ENCODE results near the gene RABGGTA.

Gene RABGGTA

GRCh38 chr14:24271134-24271833 is at the start of gene RABGGTA:
RABGGTA (minus strand) TSS chr14:24271597; CDS start chr14:24271115, 482 bp downstream.
- DNase-seq = peak; percentile 92

- DNase-seq = no peak
These were observed 45.9 kb upstream of the RABGGTA start for GRCh38 chr14:24317141-24317928.

GRCh38 chr14:24316597-24316950 is 45.2 kb upstream of the RABGGTA start:
- DNase-seq = no peak

- DNase-seq = no peak
These were observed 44.6 kb upstream of the RABGGTA start for GRCh38 chr14:24315807-24316596.

- DNase-seq = no peak
These were observed 43.9 kb upstream of the RABGGTA start for GRCh38 chr14:24315243-24315806.

GRCh38 chr14:24314377-24315193 is 43.2 kb upstream of the RABGGTA start:
- no peak for DNase-seq

GRCh38 chr14:24313913-24314312 is 42.5 kb upstream of the RABGGTA start:
- DNase-seq = no peak

GRCh38 chr14:24312736-24313507 is 41.5 kb upstream of the RABGGTA start:
- DNase-seq = no peak

- DNase-seq = no peak
These were observed 40.6 kb upstream of the RABGGTA start for GRCh38 chr14:24311837-24312615.

- DNase-seq = no peak
These were observed 39.5 kb upstream of the RABGGTA start, which contains the start of gene LTB4R for GRCh38 chr14:24310646-24311604. LTB4R (plus strand) TSS chr14:24311502; CDS start chr14:24315652, 4,150 bp downstream.

- DNase-seq = no peak
These were observed 38.9 kb upstream of the RABGGTA start for GRCh38 chr14:24310265-24310645.

GRCh38 chr14:24309538-24310264 is 38.3 kb upstream of the RABGGTA start, which contains the start of gene LTB4R2:
LTB4R2 (plus strand) TSS chr14:24310140; CDS start chr14:24310665, 525 bp downstream.
- no peak for DNase-seq

GRCh38 chr14:24308342-24309124 is 37.1 kb upstream of the RABGGTA start:
- no peak for DNase-seq

- DNase-seq = peak; percentile 38
These were observed 36.4 kb upstream of the RABGGTA start, which contains the start of gene CIDEB for GRCh38 chr14:24307575-24308341. CIDEB (minus strand) TSS chr14:24307977; CDS start chr14:24307858, 119 bp downstream.

- DNase-seq = no peak
These were observed 35.8 kb upstream of the RABGGTA start for GRCh38 chr14:24307156-24307574.

- no peak for DNase-seq
These were observed 32.6 kb upstream of the RABGGTA start for GRCh38 chr14:24304019-24304387.
